Ovary (tissue), 3 donors: Measurements from ENCODE around the gene MMD2.

Experiments
- CTCF ChIP-seq, 3 donors: fragments of 450-650 bp in 2 of 3; fragments of 200-600 bp in 1 of 3; IDR thresholded peaks; one replicate each; pipeline versions ENCODE4 v1.5.1 to v1.8.0; 2016 to 2022; ENCODE audit warnings: antibody characterized with exemption in 3 of 3, mild to moderate bottlenecking in 1 of 3
- EP300 ChIP-seq: sonication (generic); formaldehyde crosslinking; IDR thresholded peaks from one replicate; pipeline ENCODE4 v1.6.1; 2017; ENCODE audit warnings: antibody characterized with exemption
- POLR2A ChIP-seq: fragments of 450-650 bp; IDR thresholded peaks from one replicate; pipeline ENCODE4 v1.6.1; 2017; ENCODE audit warnings: antibody characterized with exemption, mild to moderate bottlenecking, moderate library complexity
- donor health status: DM: no; HTN: no; CAD: no.

- TF ChIP-seq CTCF (IDR thresholded peaks at IDR 0.05), result no peak
- TF ChIP-seq EP300, result no peak
- TF ChIP-seq POLR2A, result no peak
Observed at GRCh38 chr7:4919969-4920766, 38.8 kb downstream of the MMD2 start.
